Ishikawa (cell line): ENCODE results near the gene FAM184A.

Experiments
- CEBPB ChIP-seq: IDR thresholded peaks from 2 replicates; pipeline ENCODE4 v1.6.1; 2012
- EGR1 ChIP-seq: IDR thresholded peaks from 2 replicates; pipeline ENCODE4 v1.6.1; 2012
- EP300 ChIP-seq: IDR thresholded peaks from 2 replicates; pipeline ENCODE4 v1.6.1; 2012; ENCODE audit warnings: borderline replicate concordance
- FOXM1 ChIP-seq: IDR thresholded peaks from 2 replicates; pipeline ENCODE4 v1.6.1; 2012; ENCODE audit warnings: low read depth, borderline replicate concordance
- RAD21 ChIP-seq: IDR thresholded peaks from 2 replicates; pipeline ENCODE4 v1.6.1; 2012; ENCODE audit warnings: low read depth
- TAF1 ChIP-seq: IDR thresholded peaks from 2 replicates; pipeline ENCODE4 v1.6.1; 2012; ENCODE audit warnings: low read depth, mild to moderate bottlenecking
- TCF12 ChIP-seq: IDR thresholded peaks from 2 replicates; pipeline ENCODE4 v1.6.1; 2012; ENCODE audit warnings: low read depth
- TEAD4 ChIP-seq: IDR thresholded peaks from 2 replicates; pipeline ENCODE4 v1.6.1; 2012
- YY1 ChIP-seq: IDR thresholded peaks from 2 replicates; pipeline ENCODE4 v1.6.1; 2012; ENCODE audit warnings: low read depth
- ZBTB7A ChIP-seq: IDR thresholded peaks from 2 replicates; pipeline ENCODE4 v1.6.1; 2012; ENCODE audit warnings: low read depth
- TF ChIP-seq, protein P1 (sequence below): IDR thresholded peaks from 2 replicates; pipeline ENCODE4 v1.6.1; 2012; ENCODE audit warnings: low read depth, mild to moderate bottlenecking
- TF ChIP-seq, protein P2 (sequence below): IDR thresholded peaks from 2 replicates; pipeline ENCODE4 v1.6.1; 2012

DNA sequence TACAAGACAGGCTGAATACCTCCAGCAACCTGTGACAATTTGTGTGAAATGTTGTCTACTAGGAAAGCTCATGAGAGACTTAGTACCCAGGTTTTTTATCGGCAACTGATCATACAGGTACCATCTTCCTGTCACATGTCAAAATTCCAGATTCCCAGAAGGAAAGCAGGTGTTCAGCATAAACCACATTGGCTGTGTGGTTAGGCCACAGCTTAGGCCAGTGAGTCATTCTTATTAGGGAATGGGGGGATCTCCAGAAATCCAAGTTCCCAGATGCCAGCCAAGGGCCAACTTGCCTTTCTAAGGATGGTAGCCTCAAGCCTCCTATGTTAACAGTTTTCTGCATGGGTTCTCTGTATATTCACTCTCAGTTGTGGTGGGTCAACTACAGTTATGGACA, 65.9 kb downstream of the FAM184A start:
- no peak for TF ChIP-seq TAF1
- no peak for TF ChIP-seq TCF12
- no peak for TF ChIP-seq YY1
- TF ChIP-seq RAD21 = no peak
- no peak for TF ChIP-seq EP300
- TF ChIP-seq, protein P1, sequence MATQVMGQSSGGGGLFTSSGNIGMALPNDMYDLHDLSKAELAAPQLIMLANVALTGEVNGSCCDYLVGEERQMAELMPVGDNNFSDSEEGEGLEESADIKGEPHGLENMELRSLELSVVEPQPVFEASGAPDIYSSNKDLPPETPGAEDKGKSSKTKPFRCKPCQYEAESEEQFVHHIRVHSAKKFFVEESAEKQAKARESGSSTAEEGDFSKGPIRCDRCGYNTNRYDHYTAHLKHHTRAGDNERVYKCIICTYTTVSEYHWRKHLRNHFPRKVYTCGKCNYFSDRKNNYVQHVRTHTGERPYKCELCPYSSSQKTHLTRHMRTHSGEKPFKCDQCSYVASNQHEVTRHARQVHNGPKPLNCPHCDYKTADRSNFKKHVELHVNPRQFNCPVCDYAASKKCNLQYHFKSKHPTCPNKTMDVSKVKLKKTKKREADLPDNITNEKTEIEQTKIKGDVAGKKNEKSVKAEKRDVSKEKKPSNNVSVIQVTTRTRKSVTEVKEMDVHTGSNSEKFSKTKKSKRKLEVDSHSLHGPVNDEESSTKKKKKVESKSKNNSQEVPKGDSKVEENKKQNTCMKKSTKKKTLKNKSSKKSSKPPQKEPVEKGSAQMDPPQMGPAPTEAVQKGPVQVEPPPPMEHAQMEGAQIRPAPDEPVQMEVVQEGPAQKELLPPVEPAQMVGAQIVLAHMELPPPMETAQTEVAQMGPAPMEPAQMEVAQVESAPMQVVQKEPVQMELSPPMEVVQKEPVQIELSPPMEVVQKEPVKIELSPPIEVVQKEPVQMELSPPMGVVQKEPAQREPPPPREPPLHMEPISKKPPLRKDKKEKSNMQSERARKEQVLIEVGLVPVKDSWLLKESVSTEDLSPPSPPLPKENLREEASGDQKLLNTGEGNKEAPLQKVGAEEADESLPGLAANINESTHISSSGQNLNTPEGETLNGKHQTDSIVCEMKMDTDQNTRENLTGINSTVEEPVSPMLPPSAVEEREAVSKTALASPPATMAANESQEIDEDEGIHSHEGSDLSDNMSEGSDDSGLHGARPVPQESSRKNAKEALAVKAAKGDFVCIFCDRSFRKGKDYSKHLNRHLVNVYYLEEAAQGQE = no peak
- TF ChIP-seq FOXM1 = no peak
- no peak for TF ChIP-seq CEBPB
- TF ChIP-seq TEAD4 = no peak
- TF ChIP-seq ZBTB7A = no peak
- TF ChIP-seq, protein P2, sequence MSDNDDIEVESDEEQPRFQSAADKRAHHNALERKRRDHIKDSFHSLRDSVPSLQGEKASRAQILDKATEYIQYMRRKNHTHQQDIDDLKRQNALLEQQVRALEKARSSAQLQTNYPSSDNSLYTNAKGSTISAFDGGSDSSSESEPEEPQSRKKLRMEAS = no peak
- TF ChIP-seq EGR1 = no peak
